HG02571 (cell line): ENCODE measurements around the gene GIPR.
A peak's percentile ranks its signal among the peaks of the same experiment; 100 is the strongest.
"Not testable (repeated sequence)": the region's sequence is repeated elsewhere in the genome, so short reads cannot be mapped to it uniquely, and the experiment has no call there.

Experiments
- ATAC-seq: cut with Tn5 transposase; IDR thresholded peaks from one replicate; pipeline ENCODE4 v1.9.1; 2021; ENCODE audit warnings: mild to moderate bottlenecking, moderate library complexity; ENCODE audit not compliant: unreplicated experiment

Gene GIPR

DNA sequence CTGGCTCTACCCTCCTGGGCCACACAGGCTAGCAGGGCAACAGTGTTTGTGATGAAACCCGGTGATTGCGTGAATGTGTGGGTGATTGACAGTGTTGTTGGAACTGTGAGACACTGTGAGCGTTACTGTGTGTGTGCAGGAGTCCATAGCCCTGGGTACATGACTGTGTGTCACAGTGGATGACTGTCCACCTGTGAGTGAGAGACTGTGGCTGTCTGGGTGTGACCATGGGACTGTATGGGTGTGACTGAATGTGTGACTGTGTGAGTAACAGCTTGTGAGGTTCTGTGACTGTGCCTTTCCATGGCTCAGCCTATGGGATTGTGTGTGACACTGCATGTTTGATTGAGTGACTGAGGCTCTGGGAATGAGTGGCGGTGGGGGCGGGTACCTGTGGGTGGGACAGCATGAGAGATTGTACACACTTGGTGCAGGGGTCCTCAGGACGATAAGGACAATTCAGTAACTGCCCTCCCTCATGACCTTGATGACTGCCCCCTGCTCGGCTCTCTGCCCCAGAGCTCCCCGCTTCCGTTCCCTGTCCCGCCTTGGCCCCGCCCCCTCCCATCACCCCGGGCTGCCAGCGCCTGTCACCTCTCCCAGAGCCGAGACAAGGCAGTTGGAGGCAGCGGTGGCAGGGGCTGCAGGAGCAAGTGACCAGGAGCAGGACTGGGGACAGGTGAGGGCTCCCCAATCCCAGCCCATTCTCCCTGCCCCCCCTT is at the start of gene GIPR:
GIPR (plus strand) TSS at position 602 of the 722 bp plus-strand sequence. CDS start 1,300 bp downstream, outside the sequence.
- no peak for ATAC-seq

DNA sequence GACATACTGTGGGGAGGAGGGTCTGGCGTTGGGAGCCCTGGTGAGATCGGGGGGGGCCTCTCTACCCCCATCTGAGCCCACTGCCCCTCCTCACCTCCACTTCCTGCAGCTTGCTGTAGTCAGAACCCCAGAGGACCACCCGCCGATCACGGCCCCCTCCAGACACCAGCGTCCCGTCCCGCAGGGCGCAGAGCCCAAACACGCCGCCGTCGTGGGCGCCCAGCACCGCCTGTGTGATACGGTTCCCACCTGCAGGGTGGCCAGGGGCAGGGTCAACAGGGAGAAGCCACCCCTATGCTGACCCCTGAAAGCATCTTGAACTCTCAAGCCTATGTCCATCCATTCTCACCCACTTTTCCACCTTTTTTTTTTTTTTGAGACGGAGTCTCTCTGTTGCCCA is 46.6 kb upstream of the GIPR start:
- ATAC-seq: no peak

- no peak for ATAC-seq
These were observed 46.0 kb upstream of the GIPR start for GRCh38 chr19:45621976-45622503.

DNA sequence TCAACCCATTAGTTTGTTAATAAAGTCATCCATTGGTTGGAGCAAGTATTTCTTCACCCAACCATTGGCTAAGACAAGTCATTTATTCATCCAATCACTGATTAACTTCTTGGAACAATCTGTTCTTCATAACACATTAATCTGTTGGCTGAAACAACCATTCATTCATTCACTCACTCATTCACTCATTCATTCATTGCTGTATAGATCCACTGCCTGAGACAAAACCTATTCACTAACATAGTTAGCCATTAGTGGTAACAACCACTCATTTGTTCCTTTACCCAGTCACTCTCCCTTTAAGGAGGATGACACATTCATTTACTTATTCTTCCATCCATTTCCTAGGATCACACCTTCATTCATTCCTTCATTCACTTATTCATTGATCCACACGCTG is 44.0 kb upstream of the GIPR start:
- ATAC-seq: no peak

DNA sequence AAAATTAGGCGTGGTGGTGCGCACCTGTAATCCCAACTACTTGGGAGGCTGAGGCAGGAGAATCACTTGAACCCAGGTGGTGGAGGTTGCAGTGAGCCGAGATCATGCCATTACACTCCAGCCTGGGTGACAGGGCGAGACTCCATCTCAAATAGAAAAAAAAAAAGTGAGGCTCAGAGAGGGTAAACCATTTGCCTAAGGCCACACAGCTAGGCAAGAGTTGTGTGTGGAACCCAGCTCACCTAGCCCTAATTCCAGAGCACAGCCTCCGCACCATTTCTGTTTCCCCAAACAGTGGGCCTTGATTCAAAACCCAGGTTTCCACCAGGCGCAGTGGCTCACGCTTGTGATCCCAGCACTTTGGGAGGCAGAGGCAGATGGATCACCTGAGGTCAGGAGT is 39.8 kb upstream of the GIPR start:
- not testable (repeated sequence) for ATAC-seq

DNA sequence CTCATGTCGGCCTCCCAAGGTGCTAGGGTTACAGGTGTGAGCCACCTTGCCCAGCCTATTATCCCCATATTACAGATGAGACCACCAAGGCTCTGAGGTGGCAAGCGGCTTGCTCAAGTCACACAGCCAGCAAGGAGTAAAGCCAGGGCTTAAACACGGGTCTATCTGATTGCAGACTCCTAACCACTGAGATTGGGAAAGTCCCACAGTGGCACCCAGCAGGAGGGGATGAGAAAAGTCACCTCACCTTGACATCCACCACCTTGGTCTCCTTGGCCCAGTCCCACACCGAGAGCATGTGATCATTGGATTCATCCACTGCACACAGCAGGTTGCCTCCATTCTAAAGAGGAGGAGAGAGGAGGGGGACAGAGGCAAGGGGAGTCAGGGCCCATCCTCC is 38.3 kb upstream of the GIPR start:
- ATAC-seq: no peak

- ATAC-seq: no peak
These were observed 37.6 kb upstream of the GIPR start for GRCh38 chr19:45630463-45630862.

- ATAC-seq: no peak
These were observed 35.4 kb upstream of the GIPR start for GRCh38 chr19:45632468-45633196.

DNA sequence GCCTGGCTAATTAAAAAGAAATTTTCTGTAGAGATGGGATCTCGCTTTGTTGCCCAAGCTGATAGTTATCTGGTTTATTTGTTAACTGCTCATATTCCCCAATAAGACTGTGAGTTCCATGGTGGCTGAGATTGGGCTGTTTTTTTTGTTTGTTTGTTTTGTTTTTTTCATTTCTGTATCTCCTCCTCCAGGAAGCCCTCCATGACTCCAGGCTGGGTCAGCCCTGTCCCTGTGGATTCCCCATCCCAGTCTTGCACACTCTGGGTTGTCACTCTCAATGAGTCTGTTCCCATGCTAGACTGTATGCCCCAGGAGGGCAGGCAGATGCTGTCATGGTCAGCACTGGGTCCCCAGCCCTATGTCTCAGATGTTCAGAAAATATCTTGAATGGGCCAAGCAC is 31.7 kb upstream of the GIPR start:
- no peak for ATAC-seq

DNA sequence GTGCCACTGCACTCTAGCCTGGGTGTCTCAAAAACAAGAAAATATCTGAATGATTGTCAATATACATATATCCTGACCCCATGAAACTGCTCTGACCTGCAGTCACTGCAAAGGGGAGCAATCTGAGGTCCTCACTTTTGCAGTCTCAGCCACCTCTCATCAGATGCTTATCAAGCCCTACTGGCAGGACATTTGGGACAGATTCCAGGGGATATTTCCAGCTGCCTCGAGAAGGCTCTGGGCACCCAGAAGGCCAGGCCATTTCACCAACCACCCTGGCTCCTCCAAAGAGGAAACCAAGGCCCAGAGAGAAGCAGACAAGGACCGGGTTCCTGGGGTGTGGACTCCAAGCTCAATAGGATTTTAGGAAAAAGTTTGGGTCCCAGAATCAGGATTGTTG is 31.1 kb upstream of the GIPR start:
- no peak for ATAC-seq

DNA sequence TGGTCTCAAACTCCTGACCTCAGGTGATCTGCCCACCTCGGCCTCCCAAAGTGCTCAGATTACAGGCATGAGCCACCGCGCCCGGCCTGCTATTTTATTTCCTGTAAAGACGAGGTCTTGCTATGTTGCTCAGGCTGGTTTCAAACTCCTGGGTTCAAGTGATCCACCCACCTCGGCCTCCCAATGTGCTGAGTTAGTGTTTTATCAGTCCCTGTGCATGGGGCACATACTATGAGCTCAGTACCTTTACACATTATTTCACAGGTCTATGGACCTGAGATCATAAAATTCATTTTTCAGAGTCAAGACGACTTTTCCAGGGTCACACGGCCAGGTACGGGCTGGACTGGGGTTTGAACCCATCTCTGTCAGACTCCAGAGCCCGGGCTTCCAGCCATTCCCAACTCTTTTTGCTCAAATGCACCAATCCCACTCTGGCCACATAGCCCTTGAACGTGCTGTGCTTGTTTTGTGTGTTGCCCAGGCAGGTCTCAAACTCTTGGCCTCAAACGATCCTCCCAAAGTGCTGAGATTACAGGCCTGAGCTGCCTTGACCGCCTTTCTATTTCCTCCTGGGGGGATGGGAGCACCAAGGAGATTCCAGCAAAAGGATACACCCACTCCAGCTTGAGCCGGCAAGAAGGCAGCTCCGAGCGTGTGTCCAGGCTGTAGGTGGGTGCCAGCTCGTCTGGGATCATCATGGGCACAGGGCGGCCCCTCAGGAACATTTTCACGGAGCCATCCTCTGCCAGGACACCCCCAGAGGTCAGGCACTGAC is 29.9 kb upstream of the GIPR start:
- ATAC-seq: no peak

DNA sequence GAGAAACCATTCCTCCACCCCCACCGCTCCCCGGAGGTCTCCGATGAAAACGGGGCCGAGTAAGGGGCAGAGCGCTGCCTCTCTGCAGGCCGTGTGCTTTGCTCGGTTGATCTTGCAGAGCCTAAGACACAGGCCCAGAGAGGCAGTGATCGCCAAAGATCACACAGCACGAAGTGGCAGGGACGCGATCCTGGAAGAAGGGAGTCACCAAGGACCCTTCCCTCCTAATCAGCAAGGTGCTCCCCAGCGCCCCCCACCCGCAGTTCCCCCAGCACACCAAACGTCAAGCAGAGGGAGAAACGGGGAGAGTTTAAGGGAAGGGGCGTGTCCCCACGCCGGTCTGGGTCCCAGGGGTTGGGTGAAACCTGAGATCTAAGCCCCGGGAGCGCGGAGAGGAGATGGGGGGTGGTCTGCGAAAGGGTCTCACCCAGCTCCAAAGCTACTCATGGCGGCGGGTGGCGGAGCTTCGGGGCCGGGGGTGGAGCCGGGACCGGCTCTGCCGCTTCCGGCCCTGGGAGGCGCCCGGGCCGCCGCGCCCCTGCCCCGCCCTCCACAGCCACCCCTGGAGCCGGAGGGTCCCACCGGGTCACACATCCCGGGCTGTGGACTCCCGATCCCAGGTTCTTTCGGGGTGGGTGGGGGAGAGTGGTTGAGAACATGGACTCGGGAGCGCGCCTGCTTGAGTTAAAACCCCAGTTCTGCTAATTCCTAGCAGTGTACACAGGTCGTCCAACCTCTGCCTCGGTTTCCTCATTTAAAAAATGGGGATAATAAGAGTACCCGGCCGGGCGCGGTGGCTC is 28.9 kb upstream of the GIPR start, which contains the start of gene EML2:
EML2 (minus strand) TSS at position 468 of the 800 bp plus-strand sequence; CDS start at position 447, 21 bp downstream.
- no peak for ATAC-seq

- ATAC-seq: no peak
These were observed 27.2 kb upstream of the GIPR start for GRCh38 chr19:45640849-45641273.

GRCh38 chr19:45641274-45642105 is 26.5 kb upstream of the GIPR start:
- ATAC-seq: peak; percentile 36

DNA sequence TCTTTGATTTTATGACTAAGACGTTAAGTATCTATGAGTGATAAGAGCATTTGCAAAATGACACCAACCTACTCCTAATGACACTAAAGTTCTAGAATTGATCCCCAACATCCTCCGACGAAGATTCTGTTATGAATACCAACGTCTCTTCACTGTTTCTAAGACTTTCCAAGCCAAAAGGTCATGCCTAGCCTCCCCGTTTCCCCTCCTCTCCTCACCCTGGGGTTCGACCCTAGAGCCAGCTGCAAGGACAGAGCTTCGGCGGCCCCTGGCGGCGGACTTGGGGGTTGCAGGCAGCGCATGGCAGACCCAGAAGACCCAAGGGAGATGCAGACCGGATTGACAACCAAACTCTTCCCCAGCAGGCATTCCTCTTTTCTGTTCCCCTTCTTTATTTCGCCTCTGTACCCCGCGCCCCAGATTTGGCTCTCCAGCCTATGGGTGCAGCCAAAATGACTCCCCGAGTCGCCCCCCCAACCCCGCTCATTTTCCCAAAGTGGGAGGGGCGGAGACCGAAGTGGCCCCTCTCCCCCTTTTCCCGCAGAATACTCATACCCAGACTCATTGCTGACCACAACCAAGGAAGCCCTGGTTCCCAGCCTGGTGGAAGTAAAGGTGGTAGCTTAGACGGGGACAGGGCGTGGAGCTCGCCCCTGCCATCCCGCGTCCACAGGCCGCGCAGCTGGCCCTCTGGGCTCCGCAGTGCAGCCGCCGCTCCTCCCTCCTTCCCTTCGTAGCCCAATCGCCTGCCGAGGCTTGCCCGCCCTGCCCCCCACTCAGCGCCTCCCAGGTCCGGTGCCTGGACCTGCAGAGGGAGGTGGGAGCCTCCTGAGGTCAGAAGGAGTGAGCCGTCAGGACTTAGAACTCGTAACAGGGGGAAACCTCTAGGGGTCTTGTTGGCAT is 24.7 kb upstream of the GIPR start:
- no peak for ATAC-seq

- ATAC-seq: no peak
These were observed 23.9 kb upstream of the GIPR start for GRCh38 chr19:45643927-45644771.

- ATAC-seq: no peak
These were observed 22.9 kb upstream of the GIPR start for GRCh38 chr19:45645068-45645630.
